Stimulated activated CD8-positive, alpha-beta memory T cell treated with anti-CD3 and anti-CD28 coated beads, Interleukin-15, amount 100 ng/mL, for 4 hours (primary cell): ENCODE data around the gene DUSP14.

Source experiments
- DNase-seq, 2 donors: peaks; one replicate each; pipeline ENCODE4 v3.0.0-alpha.2; 2020; ENCODE audit warnings: low read depth in 2 of 2

Gene DUSP14

GRCh38 chr17:37562016-37562745, 72.5 kb downstream of the DUSP14 start:
- DNase-seq: no peak
